ENCODE data around the gene SCG3.
"Not testable (repeated sequence)": the region's sequence is repeated elsewhere in the genome, so short reads cannot be mapped to it uniquely, and the experiment has no call there.

The SCG3 gene

GRCh38 chr15:51681303-51681963 lies at the start of gene SCG3:
Gene SCG3, plus strand, starts transcription at chr15:51681503. Its CDS starts 253 bp downstream, at chr15:51681756.
- peak; percentile 18 for DNase-seq (ENCODE audit: low read depth)

- no peak for DNase-seq (ENCODE audit: low read depth)
Observed at GRCh38 chr15:51634591-51635198, 46.6 kb upstream of the SCG3 start.

- DNase-seq (ENCODE audit: low read depth) = no peak
Observed at GRCh38 chr15:51641490-51642130, 39.7 kb upstream of the SCG3 start.

- DNase-seq (ENCODE audit: low read depth) = no peak
Observed at GRCh38 chr15:51642696-51643095, 38.6 kb upstream of the SCG3 start.

- DNase-seq (ENCODE audit: low read depth) = no peak
Observed at GRCh38 chr15:51647128-51647562, 34.2 kb upstream of the SCG3 start.

- not testable (repeated sequence) for DNase-seq (ENCODE audit: low read depth)
Observed at GRCh38 chr15:51648101-51648500, 33.2 kb upstream of the SCG3 start.

GRCh38 chr15:51648643-51649042 lies 32.7 kb upstream of the SCG3 start:
- not testable (repeated sequence) for DNase-seq (ENCODE audit: low read depth)

GRCh38 chr15:51649659-51650521 lies 31.4 kb upstream of the SCG3 start:
- DNase-seq (ENCODE audit: low read depth) = peak; percentile 71

- no peak for DNase-seq (ENCODE audit: low read depth)
Observed at GRCh38 chr15:51652084-51652668, 29.1 kb upstream of the SCG3 start.

- DNase-seq (ENCODE audit: low read depth) = not testable (repeated sequence)
Observed at GRCh38 chr15:51655401-51656057, 25.8 kb upstream of the SCG3 start.

- no peak for DNase-seq (ENCODE audit: low read depth)
Observed at GRCh38 chr15:51658664-51659063, 22.6 kb upstream of the SCG3 start.

- no peak for DNase-seq (ENCODE audit: low read depth)
Observed at GRCh38 chr15:51661072-51661471, 20.2 kb upstream of the SCG3 start.

GRCh38 chr15:51667478-51667877 lies 13.8 kb upstream of the SCG3 start:
- DNase-seq (ENCODE audit: low read depth) = no peak

GRCh38 chr15:51668446-51668845 lies 12.9 kb upstream of the SCG3 start:
- DNase-seq (ENCODE audit: low read depth) = no peak

GRCh38 chr15:51669381-51669780 lies 11.9 kb upstream of the SCG3 start:
- DNase-seq (ENCODE audit: low read depth) = no peak

GRCh38 chr15:51672155-51672687 lies 9.1 kb upstream of the SCG3 start:
- no peak for DNase-seq (ENCODE audit: low read depth)

- no peak for DNase-seq (ENCODE audit: low read depth)
Observed at GRCh38 chr15:51672913-51673857, 8.1 kb upstream of the SCG3 start.

GRCh38 chr15:51675234-51675633 lies 6.1 kb upstream of the SCG3 start:
- no peak for DNase-seq (ENCODE audit: low read depth)

- DNase-seq (ENCODE audit: low read depth) = no peak
Observed at GRCh38 chr15:51677021-51677420, 4.3 kb upstream of the SCG3 start.

GRCh38 chr15:51677452-51677851 lies 3.9 kb upstream of the SCG3 start:
- no peak for DNase-seq (ENCODE audit: low read depth)

All from fibroblast of the conjunctiva (primary cell).